LNCaP clone FGC (cell line): ENCODE results near the gene AXIN1.

Experiments used
- DNase-seq: peaks from one replicate; pipeline ENCODE4 v3.0.0-alpha.2; 2011; ENCODE audit warnings: low read depth
- H3K4me3 ChIP-seq: 2 replicates; pipeline ENCODE4 v1.5.1; 2011; ENCODE audit warnings: mild to moderate bottlenecking, low read depth, low read length, control low read depth
- CTCF ChIP-seq: IDR thresholded peaks from 2 replicates; pipeline ENCODE4 v1.5.1; 2012; ENCODE audit warnings: mild to moderate bottlenecking; ENCODE audit not compliant: control insufficient read depth, insufficient read depth; ENCODE audit errors: extremely low read depth

Gene AXIN1

DNA sequence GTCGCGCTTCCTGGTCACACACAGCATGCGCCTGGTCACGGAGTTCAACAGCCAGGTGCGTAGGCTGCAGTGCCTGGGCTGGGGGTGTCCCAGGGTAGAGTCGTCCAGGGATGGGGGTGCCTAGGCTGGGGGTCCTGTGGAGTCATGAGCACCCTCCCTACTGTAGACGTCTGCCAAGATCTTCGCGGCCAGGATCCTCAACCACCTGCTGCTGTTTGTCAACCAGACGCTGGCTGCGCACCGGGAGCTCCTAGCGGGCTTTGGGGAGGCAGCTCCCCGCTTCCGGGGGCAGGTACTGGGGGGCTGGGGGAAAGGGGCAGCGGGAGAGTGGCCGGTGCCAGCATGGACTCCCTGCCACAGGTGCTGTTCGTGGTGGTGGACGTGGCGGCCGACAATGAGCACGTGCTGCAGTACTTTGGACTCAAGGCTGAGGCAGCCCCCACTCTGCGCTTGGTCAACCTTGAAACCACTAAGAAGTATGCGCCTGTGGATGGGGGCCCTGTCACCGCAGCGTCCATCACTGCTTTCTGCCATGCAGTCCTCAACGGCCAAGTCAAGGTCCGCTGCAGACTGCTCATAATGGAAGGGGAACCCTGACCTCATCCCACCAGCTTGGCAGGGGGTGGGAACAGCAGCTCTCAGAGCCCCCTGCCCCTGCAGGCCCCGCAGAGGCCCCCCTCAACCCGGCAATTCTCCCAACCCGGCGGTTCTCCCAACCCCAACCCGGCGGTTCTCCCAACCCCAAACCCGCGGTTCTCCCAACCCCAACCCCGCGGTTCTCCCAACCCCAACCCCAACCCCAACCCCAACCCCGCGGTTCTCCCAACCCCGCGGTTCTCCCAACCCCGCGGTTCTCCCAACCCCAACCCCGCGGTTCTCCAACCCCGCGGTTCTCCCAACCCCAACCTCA, 67.1 kb downstream of the AXIN1 start:
- no peak for DNase-seq
- no peak overlapping the region for H3K4me3 ChIP-seq
- TF ChIP-seq CTCF, result no peak

- H3K4me3 ChIP-seq, result no peak overlapping the region
- no peak for DNase-seq
- no peak for TF ChIP-seq CTCF
These were observed 68.1 kb downstream of the AXIN1 start for GRCh38 chr16:284204-285120.

- DNase-seq, result no peak
- no peak for TF ChIP-seq CTCF
- H3K4me3 ChIP-seq, result no peak within 1 kb of the TSS
These were observed 69.3 kb downstream of the AXIN1 start, which contains the start of gene PDIA2 for GRCh38 chr16:283033-283805. PDIA2 (plus strand) TSS chr16:283164; CDS start chr16:283170, 6 bp downstream.

DNA sequence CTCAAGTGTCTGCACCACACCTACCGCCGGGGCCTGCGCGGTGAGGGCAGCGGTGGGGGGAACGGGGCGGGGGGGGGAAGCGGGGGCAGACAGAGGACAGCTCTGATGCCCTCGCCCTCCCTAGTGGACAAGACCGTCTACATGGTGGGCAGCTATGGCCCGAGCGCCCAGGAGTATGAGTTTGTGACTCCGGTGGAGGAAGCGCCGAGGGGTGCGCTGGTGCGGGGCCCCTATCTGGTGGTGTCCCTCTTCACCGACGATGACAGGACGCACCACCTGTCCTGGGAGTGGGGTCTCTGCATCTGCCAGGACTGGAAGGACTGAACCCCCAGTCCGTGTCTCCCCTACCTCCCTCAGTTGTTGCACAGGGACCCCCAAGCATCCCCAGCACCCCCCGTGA, 70.0 kb downstream of the AXIN1 start:
- DNase-seq, result no peak
- no peak overlapping the region for H3K4me3 ChIP-seq
- TF ChIP-seq CTCF, result no peak

DNA sequence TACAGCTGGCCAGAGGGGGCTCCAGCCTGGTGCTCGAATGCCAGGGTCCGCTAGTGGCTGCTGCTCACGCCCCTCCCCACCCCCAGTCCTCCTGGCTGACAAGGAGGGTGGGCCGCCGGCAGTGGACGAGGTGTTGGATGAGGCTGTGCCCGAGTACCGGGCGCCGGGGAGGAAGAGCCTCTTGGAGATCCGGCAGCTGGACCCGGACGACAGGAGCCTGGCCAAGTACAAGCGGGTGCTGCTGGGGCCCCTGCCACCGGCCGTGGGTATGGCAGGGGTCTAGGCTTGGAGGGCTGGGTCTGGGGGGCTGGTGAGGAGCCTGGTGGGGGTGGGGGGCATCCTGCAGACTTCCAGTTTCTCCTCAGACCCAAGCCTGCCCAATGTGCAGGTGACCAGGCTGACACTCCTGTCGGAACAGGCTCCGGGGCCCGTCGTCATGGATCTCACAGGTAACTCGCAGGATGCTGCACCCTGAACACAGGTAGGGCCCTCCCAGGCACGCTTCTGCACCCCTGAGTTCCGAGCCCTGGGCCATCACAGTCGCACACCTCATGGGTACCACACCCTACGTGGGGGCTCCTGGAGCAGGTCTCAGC, 70.8 kb downstream of the AXIN1 start:
- no peak for TF ChIP-seq CTCF
- H3K4me3 ChIP-seq, result no peak overlapping the region
- DNase-seq, result no peak

DNA sequence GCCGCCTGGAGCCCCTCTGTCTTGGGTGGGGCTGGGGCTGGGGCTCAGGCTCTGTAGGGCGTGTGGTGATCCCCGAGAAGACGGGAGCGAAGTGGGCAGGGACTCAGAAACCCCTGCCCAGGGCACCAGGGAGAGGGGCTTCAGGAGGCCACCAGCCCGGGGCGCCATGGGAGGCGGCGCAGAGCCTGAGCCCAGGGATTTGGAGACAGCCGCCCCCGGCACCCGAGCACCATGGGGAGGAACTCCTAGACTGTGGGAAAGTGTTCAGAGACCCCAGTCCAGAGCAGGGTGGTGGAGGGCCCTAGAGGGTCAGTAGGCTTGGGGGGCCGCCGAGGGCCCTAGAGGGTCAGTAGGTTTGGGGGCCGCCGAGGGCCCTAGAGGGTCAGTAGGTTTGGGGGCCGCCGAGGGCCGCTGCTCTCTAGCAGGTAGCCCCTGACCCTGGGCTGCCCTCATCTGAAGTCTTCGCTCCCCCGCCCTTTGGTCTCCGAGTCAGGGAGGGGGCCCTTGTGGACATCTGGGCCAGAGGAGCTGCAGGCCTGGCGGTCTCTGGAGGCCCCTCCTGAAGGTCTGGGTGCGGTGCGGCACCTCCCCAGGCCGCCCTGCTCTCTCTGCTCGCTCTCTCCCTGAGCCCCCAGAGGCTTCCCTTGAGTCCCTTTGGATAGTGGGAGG, 71.4 kb downstream of the AXIN1 start:
- no peak for DNase-seq
- TF ChIP-seq CTCF, result no peak
- H3K4me3 ChIP-seq, result peak overlapping the region; percentile 53
